ENCODE data around the gene XPO6.

Gene XPO6

DNA sequence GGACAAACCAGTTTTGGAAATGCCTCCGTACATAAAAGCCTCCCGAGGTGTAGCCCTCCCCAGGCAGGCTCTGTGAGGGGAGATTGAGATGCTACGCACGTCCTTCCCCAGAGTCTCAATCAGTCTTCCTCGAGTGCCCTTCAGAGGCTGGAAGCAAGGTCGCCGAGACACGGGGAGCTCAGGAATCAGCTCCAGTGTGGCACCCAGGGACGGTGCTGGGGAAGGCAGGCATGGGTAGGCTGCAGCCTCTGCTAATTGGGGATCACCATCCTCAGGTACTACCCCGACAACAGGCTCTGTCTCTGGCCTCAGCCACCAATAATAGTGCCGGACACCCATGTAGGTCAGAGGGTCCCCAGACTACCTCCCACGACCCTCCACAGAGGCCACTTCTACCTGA is 120.1 kb downstream of the XPO6 start:
- DNase-seq (ENCODE audit: low read depth, low spot score) = no peak

DNA sequence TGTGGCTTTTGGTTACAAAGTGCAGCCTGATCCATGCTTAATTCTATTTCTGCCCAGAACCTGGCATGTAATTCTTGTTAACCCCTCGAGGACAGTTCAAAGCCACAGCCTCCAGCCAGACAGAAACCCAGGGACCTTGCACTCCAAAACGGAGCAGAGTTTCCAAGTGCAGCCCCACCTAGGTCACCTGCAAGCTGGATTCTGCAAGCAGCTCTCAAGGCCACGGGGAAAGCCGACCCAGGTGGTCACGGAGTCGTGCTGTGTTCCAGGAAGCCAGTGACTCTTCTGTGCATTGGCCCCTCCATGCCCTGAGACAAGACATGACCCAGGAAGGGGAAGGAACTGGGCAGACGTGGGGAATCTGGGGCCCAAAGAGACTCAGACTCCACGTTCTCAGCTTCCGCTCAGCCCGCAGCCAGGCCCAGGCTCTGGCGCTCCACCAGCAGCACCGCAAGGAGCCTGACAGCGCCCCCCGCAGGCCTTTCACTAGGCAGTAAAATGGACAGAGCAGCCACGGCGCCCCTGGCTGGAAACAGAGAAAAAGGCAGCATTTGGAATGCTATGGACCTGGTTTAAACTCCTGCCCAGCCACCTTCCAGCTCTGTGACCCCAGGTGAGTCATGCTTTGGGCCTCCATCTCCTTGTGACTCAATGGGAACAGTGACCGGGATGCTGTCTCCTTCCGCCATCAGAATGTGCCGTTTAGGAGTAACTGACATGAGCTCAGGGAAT is 121.0 kb downstream of the XPO6 start:
- no peak for DNase-seq (ENCODE audit: low read depth, low spot score)

DNA sequence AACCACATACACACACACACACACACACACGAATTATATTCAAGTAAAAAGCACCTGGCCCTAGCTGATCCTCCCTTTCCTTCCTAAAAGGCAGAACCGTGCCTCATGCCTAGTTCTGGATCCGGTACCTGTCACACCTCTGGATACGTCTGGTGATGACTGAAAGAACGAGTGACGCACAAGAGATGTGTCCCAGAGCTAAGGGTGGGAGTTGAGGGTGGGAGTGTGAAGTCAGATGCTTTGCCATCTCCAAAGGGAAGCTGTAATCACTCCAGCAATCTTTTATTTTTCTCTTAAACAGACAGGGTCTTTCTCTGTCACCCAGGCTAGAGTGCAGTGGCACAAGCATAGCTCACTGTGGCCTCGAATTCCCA is 121.8 kb downstream of the XPO6 start:
- DNase-seq (ENCODE audit: low read depth, low spot score) = no peak

DNA sequence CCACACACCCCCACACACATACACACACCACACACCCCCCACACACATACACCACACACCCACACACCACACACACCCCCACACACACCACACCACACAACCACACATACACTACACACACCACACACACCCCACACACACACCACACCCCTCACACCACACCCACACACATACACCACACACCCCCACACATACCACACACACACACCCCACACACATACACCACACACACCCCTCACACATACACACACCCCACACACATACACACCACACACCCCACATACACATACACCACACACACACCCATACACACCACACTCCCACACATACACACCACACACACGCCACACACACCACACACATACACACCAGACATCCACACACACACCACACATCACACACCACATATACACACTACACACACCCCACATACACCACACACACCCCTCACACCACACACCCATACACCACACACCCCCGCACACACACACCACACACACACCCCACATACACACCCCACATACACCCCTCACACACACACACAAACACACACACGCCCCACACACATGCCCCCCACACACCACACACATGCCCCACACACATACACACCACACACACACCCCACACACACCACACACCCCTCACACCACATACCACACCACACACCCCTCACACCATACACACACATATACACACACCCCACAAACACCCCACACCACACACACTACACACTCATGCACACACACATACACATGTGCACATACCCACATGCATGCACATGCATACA is 122.4 kb downstream of the XPO6 start:
- no peak for DNase-seq (ENCODE audit: low read depth, low spot score)

DNA sequence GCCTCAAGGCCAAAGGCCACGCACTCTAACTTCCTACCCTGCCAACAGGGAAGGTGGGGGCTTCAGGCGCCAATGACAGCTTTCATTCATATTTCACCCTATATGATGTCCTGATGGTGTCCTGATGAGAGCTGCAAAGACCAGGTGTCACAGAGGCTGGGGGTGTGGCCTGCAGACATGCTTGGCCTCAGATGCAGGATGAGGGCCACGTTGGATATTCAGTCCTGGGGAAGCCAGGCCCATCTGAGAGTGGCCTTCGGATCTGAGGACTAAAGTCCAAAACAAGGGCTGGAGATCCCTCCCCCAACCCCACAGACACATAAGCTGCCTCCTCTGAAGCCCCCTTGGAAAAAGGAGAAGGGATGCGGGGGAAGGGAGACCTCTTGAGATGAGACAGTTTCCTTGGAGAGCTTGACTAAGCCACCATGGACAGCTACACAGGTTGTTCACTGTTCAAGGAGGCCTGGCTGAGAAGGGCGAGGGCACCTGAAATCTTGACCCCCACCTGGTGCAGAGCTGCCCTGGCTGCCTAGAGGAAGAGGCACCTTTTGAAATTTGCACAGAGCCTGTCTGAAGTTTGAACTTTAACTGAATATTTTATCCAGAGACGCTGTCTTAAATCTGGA is 124.0 kb downstream of the XPO6 start:
- no peak for DNase-seq (ENCODE audit: low read depth, low spot score)

DNA sequence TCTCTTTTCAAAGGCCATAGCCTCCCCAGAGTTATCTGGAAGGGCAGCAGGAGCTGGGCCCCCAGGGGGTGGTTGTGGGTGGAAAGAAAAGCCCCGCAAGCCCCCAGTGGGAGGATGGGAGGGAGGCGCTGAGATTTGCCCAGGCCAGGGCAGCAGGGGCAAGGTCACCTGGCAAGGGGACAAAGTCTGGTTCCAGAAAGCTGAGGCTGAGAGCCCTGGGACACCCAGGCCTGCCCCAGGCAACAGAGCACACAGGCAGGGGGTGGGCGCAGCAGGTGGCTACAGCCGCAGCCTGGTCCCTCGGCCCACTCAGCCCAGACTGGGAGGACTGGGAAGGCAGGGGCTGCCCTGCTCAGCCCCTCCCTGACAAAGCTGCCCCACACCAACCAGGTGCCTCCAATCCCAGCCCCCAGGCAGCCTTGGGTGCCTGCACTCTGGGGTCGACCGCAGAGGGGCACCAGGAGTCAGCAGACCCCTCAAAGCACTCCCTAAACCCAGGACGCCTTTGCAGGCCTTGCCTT is 124.6 kb downstream of the XPO6 start:
- no peak for DNase-seq (ENCODE audit: low read depth, low spot score)

DNA sequence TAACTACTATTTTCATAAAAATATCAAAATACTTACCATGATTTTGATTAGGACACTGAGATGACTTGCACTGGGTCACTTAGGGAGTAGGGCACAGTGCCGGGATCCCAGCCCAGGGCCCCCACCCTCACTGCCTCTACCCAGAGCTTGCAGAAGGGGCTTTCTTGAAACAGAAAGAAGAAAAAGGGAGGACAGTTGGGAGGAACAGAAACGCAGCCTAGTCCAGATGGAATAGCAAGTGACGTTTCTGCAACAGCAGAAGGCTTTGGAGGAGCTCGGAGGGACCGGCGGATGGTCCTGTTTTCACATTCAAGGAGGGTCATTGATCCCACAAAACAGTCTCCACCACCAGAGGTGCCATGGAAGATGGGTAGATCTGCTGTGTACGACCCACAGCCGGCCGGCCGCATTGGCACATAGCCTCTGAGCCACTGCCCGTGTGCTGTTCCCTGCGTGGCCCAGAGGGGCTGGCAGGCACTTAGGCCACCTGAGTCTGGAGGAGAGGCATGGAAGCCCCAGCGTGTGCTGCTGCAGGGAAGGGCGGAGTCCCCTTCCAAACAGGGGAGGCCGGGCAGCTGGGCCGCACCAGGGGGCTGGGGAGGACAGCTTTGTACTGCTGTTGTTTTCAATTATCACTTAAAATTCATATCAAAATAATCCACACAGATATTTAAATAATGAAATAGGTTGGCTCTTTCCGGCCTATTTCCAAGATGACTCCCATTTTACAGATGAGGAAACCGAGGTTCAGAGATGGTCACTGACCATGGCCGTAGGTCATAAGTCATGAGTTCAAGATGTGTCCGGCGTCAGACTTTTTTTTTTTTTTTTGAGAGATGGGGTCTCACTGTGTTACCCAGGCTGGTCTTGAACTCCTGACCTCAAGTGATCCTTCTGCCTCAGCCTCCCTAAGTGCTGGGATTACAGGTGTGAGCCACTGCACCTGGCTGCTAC is 125.3 kb downstream of the XPO6 start:
- DNase-seq (ENCODE audit: low read depth, low spot score) = no peak

DNA sequence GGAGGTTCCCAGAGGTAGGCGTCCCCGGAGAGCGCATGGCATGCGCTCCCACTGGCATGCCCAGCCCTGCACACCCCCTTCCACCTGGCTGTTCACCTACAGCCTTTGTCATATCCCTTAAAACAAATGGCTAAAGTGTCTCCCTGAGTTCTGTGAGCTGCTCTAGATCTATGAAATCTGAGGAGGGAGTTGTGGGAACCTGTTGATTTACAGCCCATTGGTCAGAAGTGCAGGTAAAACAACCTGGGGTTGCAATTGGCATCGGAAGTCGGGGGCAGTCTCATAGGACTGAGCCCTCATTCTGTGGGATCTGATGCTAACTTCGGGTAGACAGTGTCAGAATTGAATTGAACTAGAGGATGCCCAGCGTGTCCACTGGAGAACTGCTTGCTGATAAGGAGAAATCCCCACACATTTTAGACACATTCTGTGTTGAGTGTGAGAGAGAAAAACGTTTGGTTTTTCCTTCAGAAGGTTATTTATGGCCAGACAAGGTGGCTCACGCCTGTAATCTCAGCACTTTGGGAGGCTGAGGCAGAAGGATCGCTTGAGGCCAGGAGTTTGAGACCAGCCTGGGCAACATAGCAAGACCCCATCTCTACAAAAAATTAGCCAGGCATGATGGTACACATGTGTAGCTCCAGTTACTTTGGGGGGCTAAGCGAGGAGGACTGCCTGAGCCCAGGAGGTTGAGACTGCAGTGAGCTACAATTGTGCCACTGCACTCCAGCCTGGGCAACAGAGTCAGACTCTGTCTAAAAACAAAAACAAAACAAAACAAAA is 126.2 kb downstream of the XPO6 start:
- no peak for DNase-seq (ENCODE audit: low read depth, low spot score)

DNA sequence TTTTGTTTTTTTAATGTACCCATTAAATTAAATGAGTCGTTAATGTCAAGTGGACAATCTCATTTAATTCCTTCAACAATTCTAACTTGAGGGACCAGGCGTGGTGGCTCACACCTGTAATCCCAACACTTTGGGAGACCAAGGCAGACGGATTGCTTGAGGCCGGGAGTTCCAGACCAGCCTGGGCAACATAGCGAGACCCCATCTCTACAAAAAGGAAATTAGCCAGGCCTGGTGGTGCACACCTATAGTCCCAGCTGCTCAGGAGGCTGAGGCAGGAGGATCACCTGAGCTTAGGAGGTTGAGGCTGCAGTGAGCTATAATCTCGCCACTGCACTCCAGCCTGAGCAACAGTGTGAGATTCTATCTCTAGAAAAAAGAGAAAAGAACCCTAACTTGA is 127.6 kb downstream of the XPO6 start:
- DNase-seq (ENCODE audit: low read depth, low spot score) = no peak

DNA sequence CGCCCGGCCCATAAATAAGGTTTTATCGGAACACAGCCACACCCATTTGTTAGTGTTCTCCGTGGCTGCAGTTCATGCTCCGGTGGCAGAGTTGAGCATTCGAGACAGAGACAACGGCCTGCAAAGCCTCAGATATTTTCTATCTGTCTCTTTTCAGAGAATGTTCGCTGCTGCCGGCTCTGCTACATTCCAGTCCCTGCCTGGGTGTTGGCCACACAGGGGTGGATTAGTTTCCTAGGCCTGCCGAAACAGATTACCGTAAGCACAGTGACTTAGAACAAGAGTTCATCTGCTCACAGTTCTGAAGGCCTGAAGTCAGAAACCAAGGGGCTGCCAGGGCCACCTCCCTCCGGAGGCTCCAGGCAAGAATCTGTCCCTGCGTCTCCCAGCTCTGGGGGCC is 129.1 kb downstream of the XPO6 start:
- DNase-seq (ENCODE audit: low read depth, low spot score) = no peak

DNA sequence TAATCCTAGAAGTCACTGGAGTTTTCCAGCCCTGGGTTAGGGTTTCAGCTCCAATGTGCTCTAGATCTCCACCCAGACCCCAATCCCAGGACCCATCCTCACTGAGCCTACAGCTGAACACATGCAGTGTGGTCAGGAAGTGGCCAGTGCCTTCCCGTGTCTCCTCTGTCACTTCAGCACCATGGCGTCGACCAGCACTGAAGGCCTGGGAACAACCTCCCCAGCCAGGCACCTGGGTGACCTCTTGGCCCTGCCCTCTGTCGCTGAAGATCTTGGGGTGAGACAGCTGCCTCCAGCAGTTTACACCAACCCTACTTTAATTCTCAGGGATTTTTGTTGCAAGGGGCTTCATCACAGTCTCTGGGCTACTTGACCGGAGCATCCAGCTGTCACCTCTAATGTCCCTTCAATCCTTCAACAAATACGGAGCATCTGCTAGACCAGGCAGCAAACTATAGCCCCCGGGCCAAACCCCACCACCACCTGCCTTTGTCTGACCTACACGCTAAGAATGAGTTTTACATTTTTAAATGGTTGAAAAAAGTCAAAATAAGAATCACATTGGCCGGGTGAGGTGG is 130.3 kb downstream of the XPO6 start:
- no peak for DNase-seq (ENCODE audit: low read depth, low spot score)

DNA sequence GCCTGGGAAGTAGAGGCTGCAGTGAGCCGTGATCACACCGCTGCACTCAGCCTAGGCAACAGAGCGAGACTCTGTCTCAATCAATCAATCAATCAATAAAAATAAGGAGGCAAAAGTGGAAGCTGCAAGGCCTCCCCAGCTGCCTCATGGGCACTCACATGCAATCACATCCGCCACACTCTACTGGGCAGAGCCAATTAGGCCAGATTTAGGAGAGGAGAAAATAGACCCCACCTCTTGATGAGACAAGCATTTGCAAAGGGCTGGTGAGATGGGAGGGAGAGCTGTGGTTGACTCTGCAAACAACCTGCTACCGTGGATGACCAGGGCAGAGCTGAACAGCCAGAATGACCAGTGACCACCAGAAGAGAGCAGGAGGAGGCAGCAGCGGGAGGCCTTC is 133.5 kb downstream of the XPO6 start:
- no peak for DNase-seq (ENCODE audit: low read depth, low spot score)

DNA sequence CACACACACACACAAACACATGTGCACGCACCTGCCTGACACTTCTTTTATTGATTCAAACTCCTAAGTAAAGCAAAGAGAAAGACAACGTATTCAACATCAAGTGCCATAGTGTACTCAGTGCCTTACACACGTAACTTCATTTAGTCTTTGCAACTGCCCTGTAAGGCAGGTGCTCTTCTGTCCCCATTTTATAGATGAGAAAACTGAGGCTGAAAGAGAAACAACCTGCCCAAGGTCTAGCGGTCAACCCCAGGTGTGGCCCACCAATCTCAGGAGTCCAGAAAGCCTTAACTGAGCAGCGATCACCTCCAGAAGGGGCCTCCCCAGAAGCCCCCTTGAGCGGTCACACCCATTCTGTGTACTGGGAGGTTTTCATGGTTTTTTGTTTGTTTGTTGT is 137.9 kb downstream of the XPO6 start:
- no peak for DNase-seq (ENCODE audit: low read depth, low spot score)

DNA sequence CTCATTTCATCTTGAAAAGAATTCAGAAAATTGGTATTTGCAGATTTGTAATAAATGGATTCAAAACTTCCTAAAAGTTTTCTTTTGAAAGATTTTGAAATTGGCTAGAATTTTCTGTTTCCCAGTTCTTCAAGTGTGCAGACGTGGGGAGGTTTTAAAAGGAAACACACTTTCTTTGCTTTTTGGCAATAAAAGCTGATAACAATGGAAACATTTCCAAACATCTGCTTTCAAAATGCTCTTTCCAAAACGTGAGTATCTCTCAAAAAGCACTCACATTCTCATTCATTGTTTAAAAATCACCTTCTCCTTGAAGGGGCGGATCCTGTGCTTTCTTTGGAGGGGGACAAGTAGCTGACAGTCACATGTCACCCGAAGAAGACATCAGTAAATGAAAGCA is 139.7 kb downstream of the XPO6 start:
- no peak for DNase-seq (ENCODE audit: low read depth, low spot score)

DNA sequence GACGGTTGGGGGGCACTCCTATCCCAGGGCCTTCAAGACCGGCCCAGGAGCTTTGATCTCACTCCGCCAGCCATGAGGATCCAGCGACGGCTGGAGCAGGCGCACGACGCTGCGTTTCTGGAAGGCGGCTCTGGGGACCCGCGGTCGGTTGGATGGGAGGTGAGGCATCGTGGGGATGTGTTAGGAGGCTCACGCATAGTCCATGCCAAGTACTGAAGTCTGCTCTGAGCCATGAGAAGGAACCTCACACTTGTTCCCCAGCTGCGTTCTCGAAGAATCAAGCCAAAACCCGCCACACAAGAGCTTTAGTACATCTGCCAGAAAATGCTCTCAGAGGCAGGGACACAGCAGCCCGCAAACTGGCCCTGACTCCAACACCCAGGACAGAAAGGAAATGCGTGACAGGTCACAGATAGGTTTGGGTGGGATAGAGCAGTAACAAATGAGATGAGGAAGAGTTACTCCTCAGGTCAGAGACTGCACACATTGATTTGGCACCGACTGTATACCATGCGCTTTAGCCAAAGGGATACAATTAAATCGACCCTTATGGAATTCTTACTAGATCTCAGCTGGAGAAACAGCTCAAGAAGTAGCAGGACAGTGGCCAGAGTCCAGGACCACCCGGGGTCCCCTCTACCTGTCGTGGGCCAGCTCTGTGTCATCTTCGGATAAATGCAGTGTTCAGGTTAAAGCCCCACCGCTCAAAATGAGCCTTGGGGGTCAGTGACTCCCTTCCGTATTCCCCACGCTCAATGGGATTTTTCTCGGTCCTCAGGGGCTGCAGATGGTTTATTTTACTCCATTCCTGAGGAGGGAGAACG is 141.6 kb downstream of the XPO6 start:
- no peak for DNase-seq (ENCODE audit: low read depth, low spot score)

DNA sequence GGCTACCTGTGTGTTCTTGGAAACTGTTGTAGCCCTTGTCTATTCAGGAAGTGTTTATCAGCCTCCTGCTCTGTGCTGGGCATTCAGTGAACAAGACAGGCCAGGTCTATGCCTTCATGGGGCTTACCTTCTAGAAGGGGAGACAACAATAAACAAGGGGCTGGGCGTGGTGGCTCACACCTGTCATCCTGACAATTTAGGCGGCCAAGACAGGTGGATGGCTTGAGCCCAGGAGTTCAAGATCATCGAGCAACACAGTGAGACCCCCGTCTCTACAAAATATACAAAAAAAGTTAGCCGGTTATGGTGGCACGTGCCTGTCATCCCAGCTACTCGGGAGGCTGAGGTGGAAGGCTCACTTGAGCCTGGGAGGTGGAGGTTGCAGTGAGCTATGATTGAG is 142.8 kb downstream of the XPO6 start:
- no peak for DNase-seq (ENCODE audit: low read depth, low spot score)

DNA sequence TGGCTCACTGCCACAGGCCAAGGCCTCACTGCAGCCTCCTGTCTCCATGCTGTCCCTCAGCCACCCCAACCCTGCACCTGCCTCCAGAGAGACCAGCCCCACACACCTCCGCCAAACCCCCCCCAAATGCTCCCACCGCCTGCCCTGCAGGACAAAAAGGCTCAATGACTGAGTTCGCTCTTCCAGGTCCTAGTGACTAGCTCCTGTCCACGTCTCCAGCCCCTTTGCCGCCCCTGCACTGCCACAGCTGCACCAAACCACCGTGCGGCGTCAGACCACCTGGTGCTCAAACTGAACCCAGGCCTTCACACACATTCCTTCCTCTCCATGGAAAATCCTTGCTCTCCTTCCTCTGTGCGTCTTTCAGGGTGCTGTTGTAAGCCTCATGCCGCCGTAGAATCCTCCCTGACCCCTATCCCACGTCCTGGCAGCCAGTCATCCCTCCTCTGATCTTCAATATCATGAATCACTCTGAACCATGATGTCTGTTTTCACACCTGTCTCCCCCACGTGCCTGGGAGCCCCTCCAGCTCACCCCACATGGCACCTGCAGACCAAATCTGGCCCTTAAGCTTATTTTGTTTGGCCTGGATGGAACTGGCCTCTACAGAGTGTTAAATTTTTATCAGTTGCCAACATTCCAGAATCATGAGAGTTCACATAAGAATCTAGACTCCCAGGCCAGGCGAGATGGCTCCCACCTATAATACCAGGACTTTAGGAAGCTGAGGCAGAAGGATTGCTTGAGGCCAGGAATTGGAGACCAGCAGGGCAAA is 144.0 kb downstream of the XPO6 start:
- no peak for DNase-seq (ENCODE audit: low read depth, low spot score)

DNA sequence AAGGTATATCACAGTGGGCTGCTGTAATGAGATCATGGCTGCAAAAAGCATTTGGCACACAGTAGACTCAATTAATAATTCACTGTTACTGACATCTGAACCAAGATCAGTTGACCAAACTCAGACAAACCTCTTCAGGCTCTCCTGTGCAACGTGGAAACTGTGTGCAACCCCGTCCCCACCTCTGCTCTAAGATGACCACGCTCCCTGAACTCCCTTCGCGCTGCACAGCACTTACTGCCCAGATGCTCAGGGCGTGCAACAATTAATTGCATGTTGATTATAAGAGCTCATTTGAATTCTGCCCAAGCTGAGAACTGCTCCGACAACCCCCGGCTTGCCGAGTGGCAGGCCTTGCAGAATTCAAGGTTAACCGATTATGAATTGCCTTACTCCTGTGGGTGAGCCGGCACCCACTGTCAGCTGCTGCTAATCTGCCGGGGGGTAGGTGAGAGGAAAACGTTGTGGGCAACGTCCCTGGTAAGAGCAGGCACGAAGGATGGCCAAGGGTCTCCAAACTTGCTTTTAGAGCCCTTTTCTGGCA is 147.0 kb downstream of the XPO6 start:
- no peak for DNase-seq (ENCODE audit: low read depth, low spot score)

Data from activated CD4-positive, CD25-positive, alpha-beta regulatory T cell treated with anti-CD3 and anti-CD28 coated beads, Interleukin-2, amount 50 U/mL, for 16 hours (primary cell).